Right renal pelvis (tissue), 4 donors: Measurements from ENCODE around the gene PSMB10. TPM values are rescaled to one million over a fixed set of nuclear protein-coding genes. Genes with fewer than 3 reads are reported as not detected.
"Not testable (repeated sequence)": the region's sequence is repeated elsewhere in the genome, so short reads cannot be mapped to it uniquely, and the experiment has no call there.

Experiments
- DNase-seq, 4 donors: peaks; one replicate each; pipeline ENCODE4 v3.0.0-alpha.2; 2013; ENCODE audit warnings: low read depth in 4 of 4, low spot score in 3 of 4, missing footprints in 1 of 4
- polyA plus RNA-seq, 4 donors: library from polyadenylated mRNA; unstranded; fragments of 120-200 nt; gene quantifications; one replicate each; pipeline ENCODE4 v1.2.1, GENCODE V29; 2013; ENCODE audit not compliant: insufficient read length in 4 of 4

PSMB10 gene
- polyA plus RNA-seq, result 10 to 100 TPM; 20.0 to 30.3 (median 21.3) TPM

- DNase-seq, result peak in 3 of 4 donors; percentile 17 to 29 (median 27)
Measured at GRCh38 chr16:67936124-67936879, at the start of gene PSMB10. Gene PSMB10, minus strand, starts transcription at chr16:67936850. Its CDS starts 101 bp downstream, at chr16:67936749.

GRCh38 chr16:67982011-67982696 lies 45.5 kb upstream of the PSMB10 start:
- DNase-seq, result no peak

GRCh38 chr16:67979955-67980678 lies 43.5 kb upstream of the PSMB10 start, which contains the start of gene DPEP3:
Gene DPEP3, minus strand, starts transcription at chr16:67980499. Its CDS starts 119 bp downstream, at chr16:67980380.
- no peak for DNase-seq

GRCh38 chr16:67977469-67978227 lies 41.0 kb upstream of the PSMB10 start:
- no peak for DNase-seq

- DNase-seq, result no peak
Measured at GRCh38 chr16:67977005-67977404, 40.4 kb upstream of the PSMB10 start.

GRCh38 chr16:67976205-67976604 lies 39.6 kb upstream of the PSMB10 start:
- no peak for DNase-seq

GRCh38 chr16:67975321-67976105 lies 38.9 kb upstream of the PSMB10 start:
- DNase-seq, result no peak

GRCh38 chr16:67972285-67972684 lies 35.6 kb upstream of the PSMB10 start:
- DNase-seq, result not testable (repeated sequence)

- no peak for DNase-seq
Measured at GRCh38 chr16:67971111-67971510, 34.5 kb upstream of the PSMB10 start.

GRCh38 chr16:67969254-67970039 lies 32.8 kb upstream of the PSMB10 start:
- no peak for DNase-seq

GRCh38 chr16:67968400-67969253 lies 32.0 kb upstream of the PSMB10 start, which contains the start of gene SLC12A4:
Gene SLC12A4, minus strand, starts transcription at chr16:67968637. Its CDS starts 84 bp downstream, at chr16:67968553.
- DNase-seq, result peak; percentile 74 to 83 (median 80)

- DNase-seq, result no peak
Measured at GRCh38 chr16:67967958-67968399, 31.3 kb upstream of the PSMB10 start.

GRCh38 chr16:67967183-67967957 lies 30.7 kb upstream of the PSMB10 start:
- DNase-seq, result no peak

GRCh38 chr16:67966549-67967182 lies 30.0 kb upstream of the PSMB10 start:
- DNase-seq, result no peak

GRCh38 chr16:67965668-67966548 lies 29.3 kb upstream of the PSMB10 start:
- no peak for DNase-seq
